ENCODE results near the gene ARID1B. TPM values are rescaled to one million over a fixed set of nuclear protein-coding genes. Genes with fewer than 3 reads are reported as not detected.

Gene ARID1B
- polyA plus RNA-seq, 4 donors = 7.3 to 43.5 (median 17.0) TPM

- no peak for FAIRE-seq
- WGBS, 3 donors = 0 to 1% (median 1%) methylated on average over 27 to 113 of the region's 113 CpGs
- Histone ChIP-seq H3K27ac (ENCODE audit: low read depth in 1 of 3, low read length in 2 of 3) (peak overlapping the region; percentile 94 to 100 (median 98)), H3K9me3 (ENCODE audit: control insufficient read depth in 2 of 2, insufficient read depth in 1 of 2, low read depth in 1 of 2, low read length in 1 of 2) (no peaks in the 10 kb centered on the region), H3K4me1 (ENCODE audit: control insufficient read depth in 3 of 3, insufficient read depth in 2 of 3, low read depth in 1 of 3, low read length in 2 of 3) (peaks cover 0 to 20% (median 4%) of the 10 kb centered on the region in 3 donors), H3K4me3 (ENCODE audit: low read depth in 1 of 3, low read length in 3 of 3) (peak overlapping the region; percentile 76 to 100 (median 91)), H3K36me3 (ENCODE audit: control insufficient read depth in 3 of 3, insufficient read depth in 2 of 3, low read depth in 1 of 3, low read length in 3 of 3) (no peaks in the 10 kb centered on the region), H3K27me3 (ENCODE audit: control insufficient read depth in 3 of 3, insufficient read depth in 3 of 3, low read length in 3 of 3) (no peaks in the 10 kb centered on the region)
- peak; percentile 40 to 82 for DNase-seq
Measured at GRCh38 chr6:156777577-156778453, 637 bp downstream of the ARID1B start.

- Histone ChIP-seq H3K4me3 (ENCODE audit: low read depth in 1 of 3, low read length in 3 of 3) (peak overlapping the region; percentile 76 to 100 (median 91)), H3K27ac (ENCODE audit: low read depth in 1 of 3, low read length in 2 of 3) (peak overlapping the region; percentile 94 to 99 (median 98)), H3K36me3 (ENCODE audit: control insufficient read depth in 3 of 3, insufficient read depth in 2 of 3, low read depth in 1 of 3, low read length in 3 of 3) (no peaks in the 10 kb centered on the region), H3K27me3 (ENCODE audit: control insufficient read depth in 3 of 3, insufficient read depth in 3 of 3, low read length in 3 of 3) (no peaks in the 10 kb centered on the region), H3K9me3 (ENCODE audit: control insufficient read depth in 2 of 2, insufficient read depth in 1 of 2, low read depth in 1 of 2, low read length in 1 of 2) (no peaks in the 10 kb centered on the region), H3K4me1 (ENCODE audit: control insufficient read depth in 3 of 3, insufficient read depth in 2 of 3, low read depth in 1 of 3, low read length in 2 of 3) (peaks cover 2 to 20% (median 4%) of the 10 kb centered on the region in 3 donors)
- FAIRE-seq = no peak
- peak; percentile 54 to 84 for DNase-seq
- WGBS, 3 donors = 0 to 1% (median 0%) methylated on average over 26 to 91 of the region's 100 CpGs
Measured at GRCh38 chr6:156778454-156779205, 1.5 kb downstream of the ARID1B start.

DNA sequence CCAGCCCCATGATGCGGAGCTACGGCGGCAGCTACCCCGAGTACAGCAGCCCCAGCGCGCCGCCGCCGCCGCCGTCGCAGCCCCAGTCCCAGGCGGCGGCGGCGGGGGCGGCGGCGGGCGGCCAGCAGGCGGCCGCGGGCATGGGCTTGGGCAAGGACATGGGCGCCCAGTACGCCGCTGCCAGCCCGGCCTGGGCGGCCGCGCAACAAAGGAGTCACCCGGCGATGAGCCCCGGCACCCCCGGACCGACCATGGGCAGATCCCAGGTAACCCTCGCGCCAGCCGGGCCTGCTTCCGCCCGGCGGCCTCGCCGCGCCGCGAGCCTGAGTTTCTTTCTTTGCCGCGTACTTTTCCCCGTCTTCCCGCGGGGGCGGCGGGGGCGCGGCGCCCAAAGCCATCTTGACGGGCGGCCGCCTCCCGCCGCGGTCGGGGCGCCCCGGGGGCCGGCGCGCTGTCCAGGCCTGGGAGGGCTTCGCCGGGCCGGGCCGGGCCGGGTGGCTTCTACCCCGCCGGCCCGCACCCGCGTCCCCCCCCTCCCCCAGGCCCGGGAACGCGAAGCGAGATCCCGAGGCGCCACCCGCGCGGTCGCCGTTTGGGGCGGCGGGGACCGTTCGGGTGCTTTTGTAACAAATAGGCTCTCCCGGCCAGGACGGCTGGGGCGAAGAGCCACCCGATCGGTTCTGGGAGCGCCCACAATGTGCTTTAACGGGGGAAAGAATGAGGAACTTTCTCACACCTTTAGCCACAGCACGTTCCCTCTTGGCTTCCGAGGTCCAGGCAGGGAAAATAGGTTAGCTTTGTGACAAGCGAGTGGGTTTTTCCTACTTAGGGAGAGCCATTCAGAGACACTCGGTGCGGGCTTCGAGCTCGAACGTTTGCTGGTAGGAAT is 2.3 kb downstream of the ARID1B start:
- H3K4me1 ChIP-seq (ENCODE audit: control insufficient read depth in 3 of 3, insufficient read depth in 2 of 3, low read depth in 1 of 3, low read length in 2 of 3) = peaks cover 4 to 19% (median 5%) of the 10 kb centered on the region in 3 donors
- DNase-seq = peak; percentile 37 to 77

GRCh38 chr6:156780102-156780641 is 3.0 kb downstream of the ARID1B start:
- DNase-seq (peak; percentile 75 to 90), FAIRE-seq (peak; percentile 44)
- H3K9me3 ChIP-seq (ENCODE audit: control insufficient read depth in 2 of 2, insufficient read depth in 1 of 2, low read depth in 1 of 2, low read length in 1 of 2) = no peaks in the 10 kb centered on the region
- H3K4me1 ChIP-seq (ENCODE audit: control insufficient read depth in 3 of 3, insufficient read depth in 2 of 3, low read depth in 1 of 3, low read length in 2 of 3) = peaks cover 4 to 13% (median 5%) of the 10 kb centered on the region in 3 donors
- peak overlapping the region; percentile 76 to 100 (median 91) for H3K4me3 ChIP-seq (ENCODE audit: low read depth in 1 of 3, low read length in 3 of 3)
- H3K27ac ChIP-seq (ENCODE audit: low read depth in 1 of 3, low read length in 2 of 3) = peak overlapping the region; percentile 85 to 99 (median 98)
- peaks cover 0 to 3% (median 0%) of the 10 kb centered on the region in 3 donors for H3K36me3 ChIP-seq (ENCODE audit: control insufficient read depth in 3 of 3, insufficient read depth in 2 of 3, low read depth in 1 of 3, low read length in 3 of 3)
- no peaks in the 10 kb centered on the region for H3K27me3 ChIP-seq (ENCODE audit: control insufficient read depth in 3 of 3, insufficient read depth in 3 of 3, low read length in 3 of 3)
- 1% methylated on average over 9 of the region's 9 CpGs for WGBS, 3 donors

More for the DNA sequence above, 2.3 kb downstream of the ARID1B start:
- Histone ChIP-seq H3K9me3 (ENCODE audit: control insufficient read depth in 2 of 2, insufficient read depth in 1 of 2, low read depth in 1 of 2, low read length in 1 of 2) (no peaks in the 10 kb centered on the region), H3K4me3 (ENCODE audit: low read depth in 1 of 3, low read length in 3 of 3) (peak overlapping the region; percentile 76 to 100 (median 91)), H3K36me3 (ENCODE audit: control insufficient read depth in 3 of 3, insufficient read depth in 2 of 3, low read depth in 1 of 3, low read length in 3 of 3) (no peaks in the 10 kb centered on the region), H3K27ac (ENCODE audit: low read depth in 1 of 3, low read length in 2 of 3) (peak overlapping the region; percentile 86 to 99 (median 98)), H3K27me3 (ENCODE audit: control insufficient read depth in 3 of 3, insufficient read depth in 3 of 3, low read length in 3 of 3) (no peaks in the 10 kb centered on the region)
- FAIRE-seq = no peak
- 0 to 1% (median 1%) methylated on average over 58 to 108 of the region's 108 CpGs for WGBS, 3 donors

DNA sequence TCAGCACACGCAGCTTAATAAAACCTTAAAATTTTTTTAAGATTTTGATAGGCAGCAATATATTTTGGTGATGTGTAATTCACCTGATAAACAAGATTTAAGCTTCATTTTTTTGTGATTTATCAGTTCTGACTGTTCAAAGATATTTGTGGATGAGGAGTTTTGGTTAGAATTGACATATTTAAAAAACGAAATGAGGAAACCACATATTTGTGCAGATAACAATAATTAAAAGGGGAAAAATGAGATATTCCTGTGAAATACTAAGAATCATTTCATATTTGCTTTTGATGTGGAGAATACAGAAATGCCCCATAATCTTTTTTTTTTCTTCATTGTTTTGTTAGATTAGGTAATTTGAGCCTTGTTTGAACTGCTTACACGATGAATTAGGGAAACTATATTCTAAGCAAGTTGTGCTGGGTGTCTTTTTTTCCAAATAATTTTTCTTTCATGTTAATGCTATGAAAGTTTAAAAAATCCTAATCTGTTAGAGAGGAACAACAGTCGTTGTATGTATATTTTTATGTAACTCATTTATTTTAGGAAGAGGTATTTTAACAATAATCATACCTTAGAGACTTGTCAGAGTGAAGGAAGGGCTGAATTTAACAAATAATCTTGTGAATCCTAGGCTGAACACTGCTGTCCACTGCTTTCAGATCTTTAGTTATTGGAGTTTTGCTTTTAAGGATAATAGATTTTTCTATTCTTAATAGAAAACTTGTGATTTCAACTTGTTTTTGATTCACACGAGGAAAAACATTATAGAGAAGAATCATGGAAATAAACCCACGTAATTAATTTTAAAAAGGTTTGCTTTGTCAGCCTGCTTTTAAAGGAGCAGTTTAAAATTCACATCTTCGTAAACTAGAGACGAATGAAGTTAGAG is 4.0 kb downstream of the ARID1B start:
- Histone ChIP-seq H3K27me3 (ENCODE audit: control insufficient read depth in 3 of 3, insufficient read depth in 3 of 3, low read length in 3 of 3) (no peaks in the 10 kb centered on the region), H3K9me3 (ENCODE audit: control insufficient read depth in 2 of 2, insufficient read depth in 1 of 2, low read depth in 1 of 2, low read length in 1 of 2) (no peaks in the 10 kb centered on the region), H3K4me3 (ENCODE audit: low read depth in 1 of 3, low read length in 3 of 3) (peak overlapping the region in 1 of 3 donors; percentile 11), H3K36me3 (ENCODE audit: control insufficient read depth in 3 of 3, insufficient read depth in 2 of 3, low read depth in 1 of 3, low read length in 3 of 3) (peaks cover 0 to 3% (median 0%) of the 10 kb centered on the region in 3 donors), H3K27ac (ENCODE audit: low read depth in 1 of 3, low read length in 2 of 3) (peak overlapping the region in 1 of 3 donors; percentile 85), H3K4me1 (ENCODE audit: control insufficient read depth in 3 of 3, insufficient read depth in 2 of 3, low read depth in 1 of 3, low read length in 2 of 3) (peaks cover 0 to 6% (median 5%) of the 10 kb centered on the region in 3 donors)
- DNase-seq (peak in 1 of 2 donors; percentile 16), FAIRE-seq (peak; percentile 67)
- WGBS, 3 donors = 6 to 11% (median 7%) methylated on average over 8 of the region's 8 CpGs

DNA sequence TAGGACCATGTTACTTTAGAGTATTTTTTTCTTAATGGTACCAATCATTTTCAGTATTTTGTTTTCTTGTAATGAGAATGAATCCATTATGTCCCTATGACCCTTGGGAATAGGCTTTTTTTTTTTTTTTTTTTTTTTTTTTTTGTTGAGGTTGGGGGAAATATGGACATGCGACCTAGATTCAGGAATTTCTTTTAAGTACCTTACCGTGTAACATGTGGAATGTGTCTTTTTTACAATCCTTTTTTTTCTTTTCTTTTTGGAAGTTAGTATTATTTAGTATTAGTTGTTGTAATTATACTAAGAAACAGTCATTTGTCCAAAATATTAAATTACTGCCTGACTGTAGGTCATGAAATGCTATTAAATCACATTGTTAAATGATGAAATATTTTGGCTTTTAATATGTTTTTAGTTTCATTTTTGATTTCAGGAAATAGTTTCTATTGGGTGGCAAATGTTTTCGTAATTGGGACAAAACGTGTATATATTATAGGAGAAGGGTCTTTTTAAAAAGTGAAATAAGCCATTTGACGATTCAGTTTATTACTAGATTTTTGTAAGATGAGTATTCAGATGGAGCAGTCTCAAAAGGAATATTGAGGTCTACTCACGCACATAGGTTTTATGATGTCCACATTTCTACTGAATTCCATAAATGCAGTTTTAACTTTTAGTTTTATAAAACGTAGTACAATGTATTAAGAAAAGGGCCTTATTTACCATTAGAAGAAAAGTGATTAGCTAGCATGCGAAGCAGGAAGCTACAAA is 4.9 kb downstream of the ARID1B start:
- FAIRE-seq (peak; percentile 92), DNase-seq (no peak)
- H3K9me3 ChIP-seq (ENCODE audit: control insufficient read depth in 2 of 2, insufficient read depth in 1 of 2, low read depth in 1 of 2, low read length in 1 of 2) = no peaks in the 10 kb centered on the region
- peaks cover 0 to 6% (median 5%) of the 10 kb centered on the region in 3 donors for H3K4me1 ChIP-seq (ENCODE audit: control insufficient read depth in 3 of 3, insufficient read depth in 2 of 3, low read depth in 1 of 3, low read length in 2 of 3)
- 2 to 9% (median 4%) methylated on average over 8 of the region's 8 CpGs for WGBS, 3 donors
- H3K36me3 ChIP-seq (ENCODE audit: control insufficient read depth in 3 of 3, insufficient read depth in 2 of 3, low read depth in 1 of 3, low read length in 3 of 3) = peaks cover 0 to 3% (median 2%) of the 10 kb centered on the region in 3 donors
- peak overlapping the region in 1 of 3 donors; percentile 7 for H3K4me3 ChIP-seq (ENCODE audit: low read depth in 1 of 3, low read length in 3 of 3)
- no peaks in the 10 kb centered on the region for H3K27me3 ChIP-seq (ENCODE audit: control insufficient read depth in 3 of 3, insufficient read depth in 3 of 3, low read length in 3 of 3)
- peak overlapping the region in 1 of 3 donors; percentile 4 for H3K27ac ChIP-seq (ENCODE audit: low read depth in 1 of 3, low read length in 2 of 3)

Measured in small intestine (tissue), 7 donors.